Cardiac atrium fibroblast (primary cell): ENCODE results near the gene BRK1. TPM values are rescaled to one million over a fixed set of nuclear protein-coding genes. Genes with fewer than 3 reads are reported as not detected.

Experiments
- total RNA-seq: library from RNA; depleted of rRNA; stranded (reverse); fragments of >200 nt; gene quantifications from 2 replicates; pipeline ENCODE4 v1.2.3, GENCODE V29; 2015

BRK1 gene
- 150 and 153 TPM in 2 replicates for total RNA-seq

DNA sequence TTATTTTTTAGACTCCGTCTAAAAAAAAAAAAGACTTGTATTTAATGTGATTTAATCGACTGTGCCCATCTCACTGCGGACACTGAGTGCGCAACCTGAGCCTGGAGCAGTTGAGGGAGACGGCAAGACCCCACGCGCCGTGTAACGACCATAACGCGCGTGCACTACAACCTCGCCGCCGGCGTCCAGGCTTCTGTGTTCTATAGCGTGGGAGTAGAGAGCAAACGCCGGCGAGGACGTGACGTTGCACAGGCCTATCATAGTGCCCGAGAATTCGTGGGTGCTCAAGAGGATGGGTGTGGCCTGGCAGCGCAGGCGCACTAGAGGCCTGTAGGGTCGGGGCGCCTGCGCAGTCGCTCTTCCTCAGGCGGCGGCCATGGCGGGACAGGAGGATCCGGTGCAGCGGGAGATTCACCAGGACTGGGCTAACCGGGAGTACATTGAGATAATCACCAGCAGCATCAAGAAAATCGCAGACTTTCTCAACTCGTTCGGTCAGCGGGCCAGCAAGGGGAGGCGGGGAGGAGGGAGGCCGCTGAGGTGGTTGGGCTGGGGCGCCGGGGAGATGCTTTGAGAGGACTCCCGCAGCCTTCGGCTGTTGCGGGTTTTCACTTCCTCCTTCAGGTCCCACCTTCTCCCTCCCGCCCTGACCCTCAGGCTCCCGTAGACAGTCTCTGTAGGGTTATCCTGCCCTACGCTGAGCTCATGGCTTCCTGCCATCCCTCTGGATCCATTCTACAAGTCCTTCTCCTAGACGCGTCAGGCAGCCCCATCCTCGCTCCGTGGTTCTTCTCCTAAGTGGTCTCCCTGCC is at the start of gene BRK1:
Gene BRK1 (plus strand): TSS at position 350 of the 812 bp plus-strand sequence. CDS start 27 bp downstream, at position 377.

GRCh38 chr3:10108091-10108490 is 7.4 kb upstream of the BRK1 start, which contains the start of gene FANCD2OS:
Gene FANCD2OS (minus strand): TSS chr3:10108255. CDS start chr3:10104774, 3,481 bp downstream.

DNA sequence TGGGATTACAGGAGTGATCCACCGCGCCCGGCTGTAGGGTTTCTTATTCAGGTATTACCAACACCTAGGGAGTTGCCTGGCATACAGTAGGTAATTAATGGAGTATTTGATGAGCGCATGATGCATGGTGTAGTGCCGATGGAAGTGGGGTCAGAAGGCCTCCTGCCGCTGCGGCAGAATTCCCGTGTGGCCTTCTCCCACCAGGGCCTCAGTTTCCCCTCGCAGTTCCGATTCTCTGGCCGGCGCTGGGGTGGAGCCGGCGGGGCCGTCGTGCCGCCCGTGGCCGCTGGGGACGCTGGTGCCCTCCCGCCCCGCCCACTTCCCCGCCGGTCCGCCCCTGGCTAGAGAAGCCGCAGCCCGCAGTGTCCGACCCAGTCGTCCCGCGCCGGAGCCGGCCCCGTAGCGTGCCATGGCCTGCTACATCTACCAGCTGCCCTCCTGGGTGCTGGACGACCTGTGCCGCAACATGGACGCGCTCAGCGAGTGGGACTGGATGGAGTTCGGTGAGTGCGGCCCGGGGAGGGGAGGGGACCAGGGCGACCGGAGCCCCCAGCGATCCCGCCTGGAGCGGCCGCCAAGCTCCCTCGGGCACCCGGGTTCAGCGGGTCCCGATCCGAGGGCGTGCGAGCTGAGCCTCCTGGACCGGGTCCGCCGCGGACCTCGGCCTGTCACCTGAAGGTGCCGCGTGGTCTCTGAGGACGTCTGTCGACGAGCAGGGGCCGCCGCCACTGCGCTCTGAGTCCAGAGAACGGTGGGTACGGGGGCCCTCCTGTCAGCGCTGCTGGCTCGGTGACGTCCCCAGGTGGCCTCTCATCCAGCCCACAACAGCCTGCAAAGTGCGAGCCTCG is 49.3 kb downstream of the BRK1 start, which contains the start of gene IRAK2:
Gene IRAK2 (plus strand): TSS at position 374 of the 848 bp plus-strand sequence. CDS start 36 bp downstream, at position 410.

Other genes with a start within 250 kb of the BRK1 start
- 0.18 TPM in 1 of 2 replicates, not detected in the other for gene CIDEC, start 235.4 kb upstream of the BRK1 start, total RNA-seq
- gene JAGN1, start 225.1 kb upstream of the BRK1 start, total RNA-seq, result 55.6 and 71.6 TPM in 2 replicates
- gene IL17RE, start 212.8 kb upstream of the BRK1 start, total RNA-seq, result 0.54 TPM in 1 of 2 replicates, not detected in the other
- 35.4 and 50.9 TPM in 2 replicates for gene IL17RC, start 198.6 kb upstream of the BRK1 start, total RNA-seq
- 23.0 and 26.7 TPM in 2 replicates for gene CRELD1, start 181.8 kb upstream of the BRK1 start, total RNA-seq
- gene PRRT3, start 163.3 kb upstream of the BRK1 start, total RNA-seq, result 2.8 and 3.8 TPM in 2 replicates
- 68.5 and 87.6 TPM in 2 replicates for gene EMC3, start 128.8 kb upstream of the BRK1 start, total RNA-seq
- 2.9 and 12.5 TPM in 2 replicates for gene FANCD2, start 89.2 kb upstream of the BRK1 start, total RNA-seq
- gene FANCD2OS, start 7.4 kb upstream of the BRK1 start, total RNA-seq, result not detected in 2 replicates
- gene VHL, start 26.1 kb downstream of the BRK1 start, total RNA-seq, result 32.0 and 32.2 TPM in 2 replicates
- 2.7 and 10.9 TPM in 2 replicates for gene IRAK2, start 49.2 kb downstream of the BRK1 start, total RNA-seq
- 10.5 and 11.0 TPM in 2 replicates for gene TATDN2, start 132.8 kb downstream of the BRK1 start, total RNA-seq
- not detected in 2 replicates for gene GHRL, start 177.3 kb downstream of the BRK1 start, total RNA-seq
- gene SEC13, start 205.4 kb downstream of the BRK1 start, total RNA-seq, result 245 and 250 TPM in 2 replicates